GM12878 (cell line): ENCODE results near the gene CWC27. TPM values are rescaled to one million over a fixed set of nuclear protein-coding genes. Genes with fewer than 3 reads are reported as not detected.

Experiments used
- ELK1 ChIP-seq: IDR thresholded peaks from 2 replicates; pipeline ENCODE4 v1.6.1; 2012; ENCODE audit warnings: low read depth, low read length, improper control_type of control experiment
- HCFC1 ChIP-seq: fragments of 150-350 bp; IDR thresholded peaks from 2 replicates; pipeline ENCODE4 v1.6.1; 2014; ENCODE audit warnings: low read length
- SRF ChIP-seq, 2 experiments: IDR thresholded peaks; 2 replicates each; pipeline ENCODE4 v1.6.1; 2011; ENCODE audit warnings: low read depth in 2 of 2, low read length in 2 of 2, mild to moderate bottlenecking in 1 of 2, moderate library complexity in 1 of 2
- TAF1 ChIP-seq: IDR thresholded peaks from 2 replicates; pipeline ENCODE4 v1.6.1; 2011; ENCODE audit warnings: mild to moderate bottlenecking, low read depth, low read length, borderline replicate concordance
- ZBTB11 ChIP-seq: fragments of 450-650 bp; formaldehyde crosslinking; IDR thresholded peaks from 2 replicates; pipeline ENCODE4 v1.5.0; 2022; ENCODE audit warnings: mild to moderate bottlenecking, missing genetic modification characterization
- ZBTB33 ChIP-seq: fragments of 450-650 bp; IDR thresholded peaks from 2 replicates; pipeline ENCODE4 v1.6.1; 2017; ENCODE audit warnings: mild to moderate bottlenecking
- ZNF24 ChIP-seq: fragments of 450-650 bp; IDR thresholded peaks from 2 replicates; pipeline ENCODE4 v1.6.1; 2017; ENCODE audit warnings: antibody characterized with exemption, mild to moderate bottlenecking
- polyA plus RNA-seq, 11 experiments: library from polyadenylated mRNA; depleted of rRNA in 4 of 11; unstranded in 6 of 11; stranded (reverse) in 5 of 11; fragments of >200 nt; fragmentation: Nextera tagmentation in 4 of 11; fragmentation: Illumina TruSeq in 1 of 11; extraction: Ambion mirVana in 4 of 11; extraction: Trizol in 1 of 11; gene quantifications; 1 replicate in 1 of 11; 2 replicates in 10 of 11; pipeline versions ENCODE4 v1.2.1 to v1.2.3, GENCODE V29; 2011 to 2016; ENCODE audit warnings: inconsistent platforms in 2 of 11, missing spikeins in 2 of 11, low read depth in 1 of 11
- total RNA-seq, 4 experiments: library from RNA; depleted of rRNA in 3 of 4; stranded (reverse); fragments of >200 nt in 3 of 4; fragmentation: Illumina TruSeq in 1 of 4; extraction: Trizol in 1 of 4; gene quantifications; 2 replicates each; pipeline versions ENCODE4 v1.2.1 to v1.2.3, GENCODE V29; 2013 to 2021

Gene CWC27
- total and polyA plus RNA-seq, 10 of the 15 experiments (the other 5 are each of a cell fraction or from before 2014, with no cell fraction given), result 21.7 to 61.9 (median 47.0) TPM

- TF ChIP-seq ELK1 (no peak), ZBTB11 (CRISPR knock-in tag) (no peak), SRF (IDR thresholded peaks at IDR 0.05; ENCODE audit: low read depth in 2 of 2, low read length in 2 of 2) (no peak), ZBTB33 (no peak), HCFC1 (no peak), ZNF24 (no peak), TAF1 (no peak)
- TF ChIP-seq, all 136 proteins: peak for 0
These were observed 68.1 kb downstream of the CWC27 start (continued) for GRCh38 chr5:64836786-64837185.
